HG03378 (cell line): ENCODE results near the gene CNTROB.
"Not testable (repeated sequence)": the region's sequence is repeated elsewhere in the genome, so short reads cannot be mapped to it uniquely, and the experiment has no call there.

Experiments used
- ATAC-seq: cut with Tn5 transposase; IDR thresholded peaks from one replicate; pipeline ENCODE4 v1.9.1; 2021; ENCODE audit warnings: mild to moderate bottlenecking, moderate library complexity; ENCODE audit not compliant: unreplicated experiment

CNTROB gene

GRCh38 chr17:7944326-7944725 lies 12.3 kb downstream of the CNTROB start:
- no peak for ATAC-seq

GRCh38 chr17:7945651-7946050 lies 13.6 kb downstream of the CNTROB start:
- no peak for ATAC-seq

DNA sequence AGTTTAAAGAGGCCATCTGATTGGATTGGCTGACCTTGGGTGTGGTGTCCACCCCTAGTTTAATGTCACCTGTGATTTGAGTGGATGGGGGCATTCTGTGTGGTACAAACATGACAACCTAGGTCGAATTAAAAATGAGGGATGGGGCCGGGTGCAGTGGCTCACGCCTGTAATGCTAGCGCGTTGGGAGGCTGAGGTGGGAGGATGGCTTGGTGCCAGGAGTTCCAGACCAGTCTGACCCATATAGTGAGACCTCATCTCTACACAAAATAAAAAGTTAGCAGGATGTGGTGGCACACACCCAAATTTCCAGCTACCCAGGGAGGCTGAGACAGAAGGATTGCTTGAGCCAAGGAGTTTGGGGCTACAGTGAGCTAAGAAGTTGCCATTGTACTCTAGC lies 14.4 kb downstream of the CNTROB start:
- no peak for ATAC-seq

- no peak for ATAC-seq
These were observed 15.6 kb downstream of the CNTROB start for GRCh38 chr17:7947651-7948050.

DNA sequence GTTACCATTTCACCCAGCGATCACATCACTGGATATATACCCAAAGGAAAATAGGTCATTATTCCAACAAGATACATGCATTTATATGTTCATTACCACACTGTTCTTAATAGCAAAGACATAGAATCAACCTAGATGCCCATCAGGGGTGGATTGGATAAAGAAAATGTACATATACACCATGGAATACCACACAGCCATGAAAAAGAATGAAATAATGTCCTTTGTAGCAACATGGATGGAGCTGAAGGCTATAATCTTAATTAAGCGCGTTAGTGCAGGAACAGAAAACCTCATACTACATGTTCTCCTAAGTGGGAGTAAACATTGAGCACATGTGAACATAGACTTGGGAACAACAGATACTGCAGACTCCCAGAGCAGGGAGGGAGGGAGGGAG lies 18.6 kb downstream of the CNTROB start:
- ATAC-seq, result no peak

DNA sequence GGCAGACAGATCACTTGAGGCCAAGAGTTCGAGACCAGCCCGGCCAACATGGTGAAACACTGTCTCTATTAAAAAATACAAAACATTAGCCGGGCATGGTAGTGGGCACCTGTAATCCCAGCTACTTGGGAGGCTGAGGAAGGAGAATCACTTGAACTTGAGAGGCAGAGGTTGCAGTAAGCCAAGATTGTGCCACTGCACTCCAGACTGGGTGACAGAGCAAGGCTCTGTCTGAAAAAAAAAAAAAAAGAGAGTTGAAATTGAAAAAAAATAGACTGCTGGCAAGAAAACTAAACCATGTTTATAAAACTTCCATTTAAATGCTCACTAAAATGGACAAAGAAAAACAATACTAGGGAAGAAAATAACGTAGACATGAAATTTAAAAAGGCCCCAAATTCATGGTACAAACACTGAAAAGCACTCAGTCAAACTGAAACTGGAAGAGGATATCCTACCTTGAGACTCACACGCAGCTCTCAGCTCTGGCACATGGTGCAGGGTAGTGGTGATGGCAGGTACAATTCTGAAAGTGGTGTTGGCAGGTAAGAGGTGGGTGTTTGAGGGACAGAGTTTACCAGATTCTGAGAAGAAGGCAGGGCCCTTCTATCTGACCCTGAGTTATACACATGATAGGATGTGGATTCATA lies 19.3 kb downstream of the CNTROB start:
- peak; percentile 61 for ATAC-seq

GRCh38 chr17:7953266-7953665 lies 21.3 kb downstream of the CNTROB start:
- ATAC-seq, result not testable (repeated sequence)

GRCh38 chr17:7955414-7956227 lies 23.6 kb downstream of the CNTROB start:
- no peak for ATAC-seq

- no peak for ATAC-seq
These were observed 24.4 kb downstream of the CNTROB start for GRCh38 chr17:7956228-7956965.

DNA sequence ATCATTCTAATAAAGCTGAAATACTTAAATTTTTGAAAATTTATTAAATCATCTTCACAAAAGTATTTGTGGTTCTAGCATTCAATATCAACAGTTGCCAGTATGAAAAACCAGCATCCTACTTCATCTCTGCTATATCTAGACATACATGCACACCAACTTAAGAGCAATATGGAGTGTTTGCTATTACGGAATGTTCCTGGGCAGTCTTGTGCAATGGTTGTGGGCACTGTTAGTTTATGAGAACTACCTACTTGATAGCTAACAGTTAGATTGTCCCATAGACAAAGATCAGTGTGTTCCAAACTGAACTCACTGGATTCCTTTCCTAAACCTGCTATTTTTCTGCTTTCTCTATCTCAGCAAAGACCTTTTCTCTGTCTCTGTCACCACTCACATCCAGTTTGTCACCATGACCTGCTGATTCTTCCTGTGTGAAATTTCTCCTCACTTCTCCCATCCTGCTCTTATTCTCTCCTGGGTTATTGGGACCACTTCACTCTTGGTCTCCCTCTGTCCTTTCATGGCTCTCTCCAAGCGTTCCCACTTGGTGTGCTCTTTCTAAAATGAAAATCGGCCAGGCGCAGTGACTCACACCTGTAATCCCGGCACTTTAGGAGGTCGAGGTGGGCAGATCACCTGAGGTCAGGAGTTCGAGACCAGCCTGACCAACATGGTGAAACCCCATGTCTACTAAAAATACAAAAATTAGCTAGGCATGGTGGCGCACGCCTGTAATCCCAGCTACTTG lies 27.7 kb downstream of the CNTROB start:
- ATAC-seq, result no peak

DNA sequence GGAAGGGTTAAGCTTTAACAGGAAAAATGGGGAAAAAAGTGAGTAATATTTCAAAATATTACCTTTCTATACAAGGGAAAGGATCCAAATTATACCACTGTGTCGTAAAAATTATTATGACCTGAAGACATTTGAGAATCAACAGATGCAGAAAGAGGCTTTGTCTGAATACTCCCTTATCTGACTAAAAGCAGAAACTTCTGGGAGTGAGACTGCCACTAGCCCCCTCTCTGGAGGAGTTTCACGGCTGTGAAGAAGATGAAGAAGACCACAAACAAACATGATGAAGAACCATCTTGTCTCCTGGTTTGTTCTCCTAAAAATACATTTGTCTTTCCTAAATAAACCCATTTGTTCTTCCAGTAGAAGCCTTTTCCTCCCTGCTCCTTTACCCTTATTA lies 29.4 kb downstream of the CNTROB start:
- no peak for ATAC-seq

DNA sequence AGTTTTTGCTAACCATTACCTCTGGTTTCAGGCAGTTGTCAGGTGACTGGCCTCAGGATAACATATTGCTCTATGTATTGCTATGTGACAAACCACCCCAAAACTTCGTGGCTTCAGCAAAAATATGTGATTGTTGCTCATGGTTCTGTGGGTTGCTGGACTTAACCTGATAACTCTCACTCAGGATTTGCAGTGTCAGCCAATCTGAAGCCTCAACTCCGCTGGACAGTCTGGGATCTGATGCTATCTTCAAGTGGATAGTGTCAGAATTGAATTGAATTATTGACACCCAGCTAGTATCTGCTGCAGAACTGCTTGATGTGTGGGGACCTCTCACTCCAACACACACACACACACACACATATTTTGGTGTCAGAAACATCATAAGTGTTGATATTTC lies 35.7 kb downstream of the CNTROB start:
- ATAC-seq, result no peak

DNA sequence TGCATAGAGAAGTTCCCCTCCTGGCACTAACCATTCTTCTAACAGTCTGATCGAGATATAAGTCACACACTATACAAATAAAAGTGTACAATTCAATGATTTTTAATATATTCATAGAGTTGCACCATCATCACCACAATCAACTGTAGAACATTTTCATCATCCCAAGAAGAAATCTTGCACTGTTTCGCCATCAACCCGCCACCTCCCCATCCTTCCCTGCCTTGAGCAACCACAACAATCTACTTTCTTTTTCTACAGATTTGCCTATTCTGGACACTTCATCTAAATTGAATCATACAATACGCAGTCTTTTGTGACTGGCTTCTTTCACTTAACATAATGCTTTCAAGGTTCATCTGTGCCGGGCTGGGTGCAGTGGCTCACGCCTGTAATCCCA lies 37.4 kb downstream of the CNTROB start:
- ATAC-seq, result no peak

- no peak for ATAC-seq
These were observed 39.6 kb downstream of the CNTROB start for GRCh38 chr17:7971651-7972050.

- ATAC-seq, result no peak
These were observed 40.3 kb downstream of the CNTROB start for GRCh38 chr17:7972131-7972785.

DNA sequence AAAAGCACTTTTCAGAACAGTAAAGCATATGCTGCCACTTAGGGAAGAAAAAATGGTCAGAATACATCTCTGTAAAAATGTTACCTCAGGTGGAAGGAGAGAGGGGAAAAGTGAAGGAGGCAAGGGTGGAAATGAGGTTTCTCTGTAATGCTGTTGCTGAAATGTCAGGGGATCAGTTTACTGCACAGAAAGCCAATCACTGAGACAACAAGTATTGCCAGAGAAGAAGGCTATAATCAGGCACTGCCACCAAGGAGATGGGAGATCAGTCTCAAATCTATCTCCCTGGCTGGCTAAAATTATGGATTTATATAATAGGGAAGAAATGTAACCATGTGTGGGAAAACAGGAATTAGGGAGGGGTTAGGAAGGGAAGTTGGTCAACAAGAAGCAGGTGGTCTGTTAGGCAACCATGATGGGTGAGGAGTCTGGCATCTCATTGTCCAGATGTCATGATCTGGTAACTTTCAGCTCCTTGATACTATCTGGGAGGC lies 42.7 kb downstream of the CNTROB start:
- no peak for ATAC-seq

DNA sequence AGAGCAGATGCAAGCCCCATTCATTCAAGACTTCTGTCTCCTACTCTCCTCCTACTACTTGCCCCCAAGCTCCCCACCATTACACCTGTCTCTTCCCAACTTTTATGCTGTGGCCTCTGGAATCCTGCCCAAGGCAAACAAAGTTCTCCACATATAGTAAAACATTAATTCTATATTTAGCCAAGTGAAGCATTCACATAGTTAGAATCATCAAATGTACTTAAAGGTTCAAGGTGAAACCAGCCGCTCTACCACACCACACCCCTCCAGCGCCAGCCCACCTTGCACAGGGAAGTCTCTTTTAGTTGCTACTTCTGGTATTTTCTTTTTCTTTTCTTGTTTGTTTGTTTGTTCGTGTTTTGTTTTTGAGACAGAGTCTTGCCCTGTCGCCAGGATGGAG lies 45.0 kb downstream of the CNTROB start:
- no peak for ATAC-seq

DNA sequence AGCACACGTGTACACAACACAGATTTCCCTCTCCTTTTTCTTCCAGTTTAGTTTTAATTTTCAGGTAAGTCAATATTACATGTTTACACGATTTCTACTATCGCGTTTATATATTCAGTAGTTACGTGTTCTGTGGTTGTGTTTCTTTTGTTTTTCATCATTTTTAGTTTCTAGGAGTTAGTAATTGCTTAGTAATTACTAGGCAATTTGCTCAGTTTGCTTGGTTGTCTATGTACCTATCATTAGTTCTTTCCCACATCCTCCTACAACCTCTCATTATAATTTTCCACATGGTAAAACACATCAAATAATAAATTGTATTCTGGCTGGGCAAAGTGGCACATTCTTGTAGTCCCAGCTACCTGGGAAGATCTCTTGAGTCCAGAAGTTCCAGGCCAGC lies 45.8 kb downstream of the CNTROB start:
- no peak for ATAC-seq

DNA sequence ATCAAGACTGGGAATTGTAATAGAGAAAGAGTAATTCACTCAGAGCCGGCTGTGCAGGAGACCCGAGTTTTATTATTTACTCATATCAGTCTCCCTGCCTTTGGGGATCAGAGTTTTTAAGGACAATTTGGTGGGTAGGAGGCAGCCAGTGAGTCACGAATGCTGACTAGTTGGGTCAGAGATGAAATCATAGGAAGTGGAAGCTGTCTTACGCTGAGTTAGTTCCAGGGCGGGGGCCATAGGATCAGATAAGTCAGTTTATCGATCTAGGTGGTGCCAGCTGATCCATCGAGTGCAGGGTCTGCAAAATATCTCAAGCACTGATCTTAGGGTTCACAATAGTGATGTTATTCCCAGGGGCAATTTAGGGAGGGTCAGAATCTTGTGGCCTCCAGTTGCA lies 50.2 kb downstream of the CNTROB start:
- no peak for ATAC-seq

DNA sequence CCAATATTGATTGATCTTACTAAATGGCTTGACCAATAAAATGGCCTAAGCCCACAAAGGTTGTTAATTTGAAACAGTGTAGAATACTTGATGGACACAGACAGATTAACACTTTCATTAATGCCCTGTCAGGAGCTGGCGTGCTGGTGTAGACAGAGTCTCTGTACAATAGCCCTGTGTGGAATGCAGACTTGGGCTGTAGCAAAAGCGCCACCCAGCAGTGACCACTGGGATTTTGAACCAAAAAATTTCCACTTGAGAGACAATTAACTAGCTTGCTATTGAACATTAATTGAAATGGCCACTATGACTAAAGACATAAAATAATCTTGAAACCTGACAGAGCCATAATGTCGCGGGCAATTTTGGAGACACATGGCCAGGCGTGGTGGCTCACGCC lies 50.7 kb downstream of the CNTROB start:
- ATAC-seq, result no peak
